Measurements from ENCODE around the gene PRDM16.

Gene PRDM16

GRCh38 chr1:3168678-3169077, 99.7 kb downstream of the PRDM16 start:
- no peak for DNase-seq (ENCODE audit: low read depth)

DNA sequence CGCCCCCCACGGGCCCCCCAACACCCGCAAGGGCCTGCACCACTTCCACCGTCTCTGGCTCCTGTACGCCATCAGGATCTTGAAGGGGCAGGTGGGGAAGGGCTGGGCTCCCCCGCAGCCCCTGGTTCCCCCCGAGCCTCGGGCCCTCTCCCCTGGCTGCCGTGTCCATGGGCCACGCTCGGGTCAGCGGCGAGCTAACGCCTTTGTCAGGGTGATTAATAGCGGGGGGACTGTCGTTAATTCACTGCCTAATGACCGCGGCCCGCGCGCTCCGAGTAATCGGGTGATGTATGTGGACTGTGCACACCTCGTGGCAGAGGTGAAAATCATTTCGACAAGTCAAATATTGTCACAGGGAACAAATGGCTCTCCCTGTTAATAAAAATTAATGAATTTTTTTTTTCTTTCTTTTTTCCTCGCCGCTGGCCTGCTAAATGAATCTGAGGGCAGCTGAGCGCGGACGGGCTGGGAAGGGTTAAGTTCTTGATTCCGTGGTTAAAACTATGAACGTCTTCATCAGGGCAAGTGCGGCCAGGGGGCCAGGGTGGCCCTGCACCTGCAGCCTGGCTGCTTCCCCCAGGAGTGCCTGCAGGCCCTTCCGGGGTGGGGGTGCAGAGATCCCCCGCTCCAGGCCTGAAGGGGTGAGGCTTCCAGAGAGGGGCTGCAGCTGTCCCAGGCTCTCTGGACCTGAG, 100.8 kb downstream of the PRDM16 start:
- DNase-seq (ENCODE audit: low read depth): no peak
- H3K4me3 ChIP-seq (ENCODE audit: low read depth, low read length): no peak overlapping the region

More at GRCh38 chr1:3168678-3169077, 99.7 kb downstream of the PRDM16 start:
- no peak overlapping the region for H3K4me3 ChIP-seq (ENCODE audit: low read depth, low read length)

GRCh38 chr1:3170561-3171453, 101.8 kb downstream of the PRDM16 start:
- no peak overlapping the region for H3K4me3 ChIP-seq (ENCODE audit: low read depth, low read length)
- DNase-seq (ENCODE audit: low read depth): no peak

GRCh38 chr1:3171761-3172160, 102.8 kb downstream of the PRDM16 start:
- H3K4me3 ChIP-seq (ENCODE audit: low read depth, low read length): no peak overlapping the region
- DNase-seq (ENCODE audit: low read depth): no peak

- DNase-seq (ENCODE audit: low read depth): no peak
- H3K4me3 ChIP-seq (ENCODE audit: low read depth, low read length): no peak overlapping the region
Observed at GRCh38 chr1:3172431-3173380, 103.7 kb downstream of the PRDM16 start.

DNA sequence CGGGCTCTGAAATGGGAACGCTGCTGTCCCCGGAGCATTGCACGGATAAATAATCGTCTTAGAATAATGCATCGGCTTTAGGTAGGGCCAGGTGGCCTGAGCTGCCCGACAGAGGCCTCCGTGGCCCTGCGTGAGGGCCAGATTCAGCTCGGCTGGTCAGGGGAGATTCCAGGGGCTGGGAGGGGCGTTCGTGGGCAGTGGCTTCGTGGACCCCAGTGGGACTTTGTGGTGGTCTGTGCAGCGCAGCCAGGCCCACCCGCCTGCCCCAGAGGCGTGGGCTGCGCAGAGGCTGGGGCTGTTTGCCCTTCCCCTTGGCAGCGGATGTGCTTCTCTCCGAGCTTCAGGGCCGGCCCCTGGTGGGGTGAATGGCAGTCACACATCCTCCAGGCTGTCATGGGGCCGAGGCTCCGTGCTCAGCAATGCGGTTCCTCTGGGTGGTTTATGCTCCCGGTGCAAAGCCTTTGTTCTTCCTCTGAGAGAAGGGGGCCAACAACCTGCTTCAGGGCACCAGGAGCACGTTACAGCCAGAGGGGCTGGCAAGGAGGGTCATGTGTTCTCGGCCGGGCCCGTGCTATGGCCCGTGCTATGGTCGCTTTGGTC, 104.5 kb downstream of the PRDM16 start:
- no peak overlapping the region for H3K4me3 ChIP-seq (ENCODE audit: low read depth, low read length)
- DNase-seq (ENCODE audit: low read depth): no peak

- no peak for DNase-seq (ENCODE audit: low read depth)
- no peak overlapping the region for H3K4me3 ChIP-seq (ENCODE audit: low read depth, low read length)
Observed at GRCh38 chr1:3174487-3175247, 105.7 kb downstream of the PRDM16 start.

- no peak for DNase-seq (ENCODE audit: low read depth)
Observed at GRCh38 chr1:3175486-3175885, 106.5 kb downstream of the PRDM16 start.

DNA sequence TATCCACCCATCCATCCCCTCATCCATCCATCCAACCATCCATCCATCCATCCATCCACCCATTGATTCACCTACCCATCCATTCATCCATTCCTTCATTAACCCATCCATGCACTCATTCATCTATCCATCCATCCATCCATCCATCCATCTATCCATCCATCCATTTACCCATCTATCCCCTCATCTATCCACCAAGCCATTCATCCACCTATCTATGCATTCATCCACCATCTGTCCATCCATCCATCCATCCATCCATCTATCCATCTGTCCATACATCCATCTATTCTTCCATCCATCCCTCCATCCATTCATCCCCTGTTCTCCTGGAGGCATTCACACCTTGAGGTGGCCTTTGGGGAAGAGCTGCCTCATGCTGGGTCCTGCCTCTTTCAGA, 107.0 kb downstream of the PRDM16 start:
- DNase-seq (ENCODE audit: low read depth): no peak
- no peak overlapping the region for H3K4me3 ChIP-seq (ENCODE audit: low read depth, low read length)

More at GRCh38 chr1:3175486-3175885, 106.5 kb downstream of the PRDM16 start:
- no peak overlapping the region for H3K4me3 ChIP-seq (ENCODE audit: low read depth, low read length)

DNA sequence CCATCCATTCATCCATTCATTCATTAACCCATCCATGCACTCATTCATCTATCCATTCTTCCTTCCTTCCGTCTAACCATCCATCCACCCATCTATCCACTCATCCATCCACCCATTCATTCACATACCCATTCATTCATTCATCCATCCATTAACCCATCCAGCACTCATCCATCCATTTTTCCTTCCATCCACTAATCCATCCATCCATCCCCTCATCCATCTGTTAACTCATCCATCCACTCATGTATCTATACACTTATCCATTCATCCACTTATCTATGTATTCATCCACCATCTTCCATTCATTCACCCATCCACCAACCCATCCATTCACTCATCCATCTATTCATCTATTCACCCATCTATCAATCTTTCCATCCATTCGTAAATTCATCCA, 107.8 kb downstream of the PRDM16 start:
- no peak for DNase-seq (ENCODE audit: low read depth)

GRCh38 chr1:3178279-3178678, 109.3 kb downstream of the PRDM16 start:
- no peak overlapping the region for H3K4me3 ChIP-seq (ENCODE audit: low read depth, low read length)
- DNase-seq (ENCODE audit: low read depth): no peak

More for the DNA sequence above, 107.8 kb downstream of the PRDM16 start:
- H3K4me3 ChIP-seq (ENCODE audit: low read depth, low read length): no peak overlapping the region

DNA sequence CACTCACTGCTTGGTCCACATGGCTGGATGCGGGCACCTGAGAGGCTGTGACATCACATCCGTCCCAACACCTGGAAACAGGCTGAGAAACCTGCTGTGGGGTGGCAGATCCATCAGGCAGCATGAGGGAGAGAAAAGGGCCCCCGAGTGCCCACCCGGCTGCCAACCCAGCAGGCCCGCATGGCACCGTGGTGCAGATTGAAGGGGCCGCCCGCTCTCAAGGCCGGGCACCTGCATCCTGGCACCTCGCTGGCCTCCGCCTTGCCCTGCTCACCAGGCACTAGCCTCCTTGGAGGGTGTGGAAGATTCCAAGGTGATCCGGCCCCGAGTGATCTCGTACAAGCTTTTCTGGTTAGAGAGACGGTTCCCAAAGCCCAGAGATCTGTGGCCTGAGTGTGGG, 110.5 kb downstream of the PRDM16 start:
- no peak overlapping the region for H3K4me3 ChIP-seq (ENCODE audit: low read depth, low read length)

GRCh38 chr1:3180915-3181314, 111.9 kb downstream of the PRDM16 start:
- H3K4me3 ChIP-seq (ENCODE audit: low read depth, low read length): no peak overlapping the region
- DNase-seq (ENCODE audit: low read depth): no peak

More for the DNA sequence above, 110.5 kb downstream of the PRDM16 start:
- DNase-seq (ENCODE audit: low read depth): no peak

- DNase-seq (ENCODE audit: low read depth): no peak
- no peak overlapping the region for H3K4me3 ChIP-seq (ENCODE audit: low read depth, low read length)
Observed at GRCh38 chr1:3181956-3182355, 113.0 kb downstream of the PRDM16 start.

- no peak for DNase-seq (ENCODE audit: low read depth)
- no peak overlapping the region for H3K4me3 ChIP-seq (ENCODE audit: low read depth, low read length)
Observed at GRCh38 chr1:3183411-3183810, 114.4 kb downstream of the PRDM16 start.

DNA sequence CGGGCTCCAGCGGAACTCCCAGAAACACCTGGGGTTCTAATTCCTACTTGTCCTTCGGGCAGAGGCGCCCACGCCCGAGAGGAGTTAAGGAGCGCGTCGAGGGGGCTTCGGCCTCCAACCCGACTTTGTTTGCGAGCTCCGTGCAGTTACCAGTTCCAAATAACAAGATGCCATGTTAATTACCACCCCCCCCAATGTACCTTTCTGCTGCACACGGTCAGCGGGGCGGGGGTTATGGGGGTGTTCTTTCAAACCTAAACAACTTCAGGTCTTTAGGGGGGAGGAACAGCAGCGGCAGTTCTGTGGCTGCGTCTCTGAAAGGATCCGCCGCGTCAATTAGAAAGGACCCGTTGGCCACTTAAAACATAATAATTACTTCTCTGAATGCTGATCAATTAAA, 114.8 kb downstream of the PRDM16 start:
- H3K4me3 ChIP-seq (ENCODE audit: low read depth, low read length): no peak overlapping the region
- DNase-seq (ENCODE audit: low read depth): no peak

DNA sequence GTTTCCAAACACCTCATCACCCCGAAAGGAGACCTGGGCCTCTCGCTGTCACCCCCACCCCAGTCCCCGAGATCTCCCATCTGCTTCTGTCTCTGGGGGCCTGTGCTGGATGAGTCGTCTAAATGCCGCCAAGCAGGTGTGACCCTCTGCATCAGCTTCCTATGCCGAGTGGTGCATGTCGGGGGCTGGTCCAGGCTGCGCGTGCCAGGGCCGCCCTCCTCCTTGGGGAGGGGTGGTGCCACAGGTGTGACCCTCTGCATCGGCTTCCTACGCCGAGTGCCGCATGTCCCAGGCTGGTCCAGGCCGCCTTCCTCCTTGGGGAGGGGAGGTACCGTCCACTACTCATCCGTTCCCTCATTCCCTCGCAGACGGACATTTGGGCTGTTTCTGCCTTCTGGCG, 115.7 kb downstream of the PRDM16 start:
- no peak overlapping the region for H3K4me3 ChIP-seq (ENCODE audit: low read depth, low read length)
- DNase-seq (ENCODE audit: low read depth): no peak

DNA sequence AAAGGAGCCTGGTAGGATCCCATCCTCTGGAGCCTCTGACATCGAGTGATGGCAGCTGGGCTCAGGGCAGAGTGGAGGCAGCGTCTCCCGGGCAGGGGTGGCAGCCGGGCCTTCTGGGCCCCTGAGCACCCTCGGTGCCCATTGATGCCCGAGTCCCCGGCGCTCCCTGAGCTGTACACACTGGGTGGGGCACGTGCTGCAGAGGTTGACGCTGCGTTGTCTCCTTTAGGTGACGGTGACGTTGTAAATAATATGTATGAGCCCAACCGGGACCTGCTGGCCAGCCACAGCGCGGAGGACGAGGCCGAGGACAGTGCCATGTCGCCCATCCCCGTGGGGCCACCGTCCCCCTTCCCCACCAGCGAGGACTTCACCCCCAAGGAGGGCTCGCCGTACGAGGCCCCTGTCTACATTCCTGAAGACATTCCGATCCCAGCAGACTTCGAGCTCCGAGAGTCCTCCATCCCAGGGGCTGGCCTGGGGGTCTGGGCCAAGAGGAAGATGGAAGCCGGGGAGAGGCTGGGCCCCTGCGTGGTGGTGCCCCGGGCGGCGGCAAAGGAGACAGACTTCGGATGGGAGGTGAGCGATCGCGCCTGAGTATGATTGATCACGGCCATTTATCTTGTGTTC, 117.0 kb downstream of the PRDM16 start:
- H3K4me3 ChIP-seq (ENCODE audit: low read depth, low read length): no peak overlapping the region
- no peak for DNase-seq (ENCODE audit: low read depth)
